Neural progenitor cell (in vitro differentiated cells): ENCODE results near the gene ANXA2.

ENCODE experiments used
- CTCF ChIP-seq: fragments of 200-600 bp; sonication (generic); IDR thresholded peaks from 2 replicates; pipeline ENCODE4 v1.5.1; 2017; ENCODE audit warnings: antibody characterized with exemption, mild to moderate bottlenecking
- EZH2 ChIP-seq: fragments of 200-600 bp; sonication (generic); IDR thresholded peaks from 2 replicates; pipeline ENCODE4 v1.6.1; 2017; ENCODE audit warnings: antibody characterized with exemption, mild to moderate bottlenecking, moderate library complexity
- EZH2phosphoT487 ChIP-seq: fragments of 200-600 bp; sonication (generic); IDR thresholded peaks from 2 replicates; pipeline ENCODE4 v1.6.1; 2017; ENCODE audit warnings: antibody characterized with exemption

GRCh38 chr15:60405399-60405798 is 7.6 kb upstream of the ANXA2 start:
- TF ChIP-seq CTCF (no peak), EZH2 (no peak), EZH2phosphoT487 (no peak)
